LNCAP (cell line): ENCODE data around the gene CDH12.

Source experiments
- CTCF ChIP-seq: fragments of 450-650 bp; IDR thresholded peaks from 2 replicates; pipeline ENCODE4 v1.5.1; 2017; ENCODE audit warnings: mild to moderate bottlenecking

Gene CDH12

GRCh38 chr5:22111320-22111719 is 741.8 kb downstream of the CDH12 start:
- TF ChIP-seq CTCF, result no peak

GRCh38 chr5:22109315-22109714 is 743.8 kb downstream of the CDH12 start:
- TF ChIP-seq CTCF, result no peak

GRCh38 chr5:22108545-22108944 is 744.6 kb downstream of the CDH12 start:
- no peak for TF ChIP-seq CTCF

- TF ChIP-seq CTCF, result no peak
Measured at GRCh38 chr5:22102823-22103359, 750.3 kb downstream of the CDH12 start.

- no peak for TF ChIP-seq CTCF
Measured at GRCh38 chr5:22088517-22088916, 764.6 kb downstream of the CDH12 start.

DNA sequence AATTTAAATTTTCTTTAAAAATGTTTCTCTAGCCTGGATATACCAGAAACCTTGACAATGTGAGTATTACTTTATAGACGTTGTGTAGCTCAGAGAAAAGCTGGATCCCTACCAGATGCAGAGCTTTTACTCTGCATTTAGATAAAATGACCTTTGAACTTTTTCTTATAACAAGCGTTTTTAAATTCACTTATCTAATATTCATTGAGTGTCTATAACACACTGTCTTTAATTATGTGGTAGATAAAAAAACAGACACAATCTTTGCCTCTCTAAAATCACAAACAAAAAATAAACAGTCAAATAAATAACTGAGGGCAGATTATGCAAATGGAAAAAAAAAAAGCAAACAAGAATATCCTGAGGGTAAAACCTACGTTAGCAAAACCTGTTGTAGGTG is 773.6 kb downstream of the CDH12 start:
- no peak for TF ChIP-seq CTCF

GRCh38 chr5:22079002-22079401 is 774.1 kb downstream of the CDH12 start:
- TF ChIP-seq CTCF, result no peak

GRCh38 chr5:22076586-22076985 is 776.6 kb downstream of the CDH12 start:
- TF ChIP-seq CTCF, result no peak
